WI38 (cell line): ENCODE measurements around the gene CCSER1.
"Not testable (repeated sequence)": the region's sequence is repeated elsewhere in the genome, so short reads cannot be mapped to it uniquely, and the experiment has no call there.

Experiments used
- H3K4me3 ChIP-seq: 2 replicates; pipeline ENCODE4 v1.5.1; 2011; ENCODE audit warnings: low read depth, mild to moderate bottlenecking, control low read depth, low read length
- TF ChIP-seq, protein P1 (sequence below): IDR thresholded peaks from 2 replicates; pipeline ENCODE4 v1.5.1; 2012; ENCODE audit warnings: low read depth, mild to moderate bottlenecking, control low read depth, low read length

Gene CCSER1

DNA sequence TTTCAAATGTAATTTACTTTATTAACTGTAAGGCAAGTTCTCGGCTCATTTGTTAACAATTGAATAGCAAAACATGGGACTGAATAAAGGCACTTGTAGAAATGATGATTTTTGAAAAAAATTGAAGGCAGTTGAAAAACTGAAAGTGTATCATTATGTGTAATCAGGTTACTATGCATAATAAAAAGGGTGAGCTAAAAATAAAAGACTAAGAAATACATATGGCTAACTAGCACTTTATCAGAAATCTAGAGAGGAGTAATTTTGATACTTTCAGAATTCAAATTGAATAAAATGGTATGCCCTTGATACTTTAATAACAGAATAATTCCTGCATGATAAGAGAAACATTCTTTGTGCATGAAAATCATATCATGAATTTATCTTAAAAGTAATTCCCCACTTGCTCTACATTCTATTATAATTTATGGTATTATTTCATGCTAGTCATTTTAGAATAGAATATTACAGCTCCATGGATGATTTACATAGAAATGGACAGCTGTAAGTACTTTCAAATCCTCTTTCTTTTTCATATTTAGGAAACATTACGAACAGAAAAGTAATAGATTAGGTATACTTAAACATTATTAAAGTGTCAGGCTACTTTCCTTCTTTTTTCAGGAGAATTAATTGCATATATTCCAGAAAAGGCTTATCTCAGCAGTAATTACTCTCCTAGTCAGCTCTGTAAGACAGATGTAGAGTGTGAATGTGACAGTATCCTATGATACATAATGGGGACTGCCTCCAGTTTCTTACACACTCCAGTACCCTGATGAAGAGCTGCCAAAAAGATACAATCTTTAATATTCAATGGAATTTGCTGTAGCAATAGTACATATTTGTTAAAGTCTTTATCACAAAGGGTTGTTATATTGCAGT, 697.3 kb downstream of the CCSER1 start:
- no peak overlapping the region for H3K4me3 ChIP-seq
- TF ChIP-seq, protein P1, sequence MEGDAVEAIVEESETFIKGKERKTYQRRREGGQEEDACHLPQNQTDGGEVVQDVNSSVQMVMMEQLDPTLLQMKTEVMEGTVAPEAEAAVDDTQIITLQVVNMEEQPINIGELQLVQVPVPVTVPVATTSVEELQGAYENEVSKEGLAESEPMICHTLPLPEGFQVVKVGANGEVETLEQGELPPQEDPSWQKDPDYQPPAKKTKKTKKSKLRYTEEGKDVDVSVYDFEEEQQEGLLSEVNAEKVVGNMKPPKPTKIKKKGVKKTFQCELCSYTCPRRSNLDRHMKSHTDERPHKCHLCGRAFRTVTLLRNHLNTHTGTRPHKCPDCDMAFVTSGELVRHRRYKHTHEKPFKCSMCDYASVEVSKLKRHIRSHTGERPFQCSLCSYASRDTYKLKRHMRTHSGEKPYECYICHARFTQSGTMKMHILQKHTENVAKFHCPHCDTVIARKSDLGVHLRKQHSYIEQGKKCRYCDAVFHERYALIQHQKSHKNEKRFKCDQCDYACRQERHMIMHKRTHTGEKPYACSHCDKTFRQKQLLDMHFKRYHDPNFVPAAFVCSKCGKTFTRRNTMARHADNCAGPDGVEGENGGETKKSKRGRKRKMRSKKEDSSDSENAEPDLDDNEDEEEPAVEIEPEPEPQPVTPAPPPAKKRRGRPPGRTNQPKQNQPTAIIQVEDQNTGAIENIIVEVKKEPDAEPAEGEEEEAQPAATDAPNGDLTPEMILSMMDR: no peak

GRCh38 chr4:90825849-90826248, 698.7 kb downstream of the CCSER1 start:
- no peak overlapping the region for H3K4me3 ChIP-seq
- TF ChIP-seq, protein P1: no peak

GRCh38 chr4:90833706-90834105, 706.5 kb downstream of the CCSER1 start:
- TF ChIP-seq, protein P1: no peak

DNA sequence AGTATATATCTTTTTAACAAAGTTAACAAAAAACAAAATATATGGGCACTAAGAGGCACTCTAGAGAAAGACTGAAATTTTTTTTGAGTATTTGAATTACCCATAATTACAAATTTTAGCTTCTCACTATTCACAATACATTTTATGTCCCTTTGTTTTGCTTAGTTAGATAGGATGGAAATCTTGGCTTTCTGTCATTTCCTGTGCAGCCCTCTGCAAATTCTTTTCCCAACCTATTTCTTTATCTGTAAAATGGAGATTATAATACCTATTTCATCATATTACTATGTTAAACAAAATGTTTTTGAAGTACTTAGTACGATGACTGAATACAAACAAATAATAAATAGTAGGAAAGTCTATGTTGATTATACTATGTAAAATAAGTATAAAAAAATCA, 710.0 kb downstream of the CCSER1 start:
- TF ChIP-seq, protein P1: no peak
- H3K4me3 ChIP-seq: no peak overlapping the region

More at GRCh38 chr4:90833706-90834105, 706.5 kb downstream of the CCSER1 start:
- H3K4me3 ChIP-seq: no peak overlapping the region

GRCh38 chr4:90838859-90839258, 711.7 kb downstream of the CCSER1 start:
- H3K4me3 ChIP-seq: not testable (repeated sequence)

GRCh38 chr4:90840291-90840690, 713.1 kb downstream of the CCSER1 start:
- TF ChIP-seq, protein P1: no peak
- no peak overlapping the region for H3K4me3 ChIP-seq

GRCh38 chr4:90840828-90841227, 713.6 kb downstream of the CCSER1 start:
- TF ChIP-seq, protein P1: no peak
- no peak overlapping the region for H3K4me3 ChIP-seq
